ENCODE results near the gene OR51B5. TPM values are rescaled to one million over a fixed set of nuclear protein-coding genes. Genes with fewer than 3 reads are reported as not detected.
"Not testable (repeated sequence)": the region's sequence is repeated elsewhere in the genome, so short reads cannot be mapped to it uniquely, and the experiment has no call there.

OR51B5 gene
- total and polyA plus RNA-seq, 10 of the 15 experiments (the other 5 are each of a cell fraction or from before 2014, with no cell fraction given), result 0.04 to 2.1 (median 0.17) TPM; not detected in 6

GRCh38 chr11:5362017-5362625, 18.8 kb upstream of the OR51B5 start (continued):
- TF ChIP-seq CUX1 (IDR thresholded peaks at IDR 0.05; ENCODE audit: insufficient replicate concordance, low read depth, low read length) (no peak), RBBP5 (conservative IDR thresholded peaks at IDR 0.05) (no peak)

- H3K9me3 ChIP-seq (replicated peaks; ENCODE audit: control insufficient read depth, insufficient read depth, low read length); H3K27ac ChIP-seq (ENCODE audit: control insufficient read depth, insufficient read depth); H3K27me3 ChIP-seq (replicated peaks in 1 of 2; ENCODE audit: control insufficient read depth in 2 of 2, insufficient read depth in 2 of 2, low read length in 1 of 2); ATAC-seq; POLR2A ChIA-PET; H3K79me2 ChIP-seq (ENCODE audit: control insufficient read depth, insufficient read depth, low read length); SMC1A ChIA-PET (ENCODE audit: uncharacterized antibody, unreplicated experiment); CTCF ChIA-PET; H3K4me1 ChIP-seq (ENCODE audit: control insufficient read depth, insufficient read depth, low read length); DNase-seq (ENCODE audit: low read depth, low spot score); H2AFZ ChIP-seq (ENCODE audit: control insufficient read depth, low read depth, low read length); H3K4me2 ChIP-seq (ENCODE audit: control insufficient read depth, insufficient read depth); H3K9ac ChIP-seq (ENCODE audit: control insufficient read depth, insufficient read depth, low read length); intact Hi-C loops (cut with micrococcal nuclease; ENCODE audit: unreplicated experiment); BruUV-seq (replicated peaks); H3K36me3 ChIP-seq (ENCODE audit: control insufficient read depth in 2 of 2, insufficient read depth in 2 of 2, low read length in 1 of 2); RAD21 ChIA-PET (ENCODE audit: unreplicated experiment); H3K4me3 ChIP-seq; in situ Hi-C loops (cut with MboI); FAIRE-seq; H4K20me1 ChIP-seq (ENCODE audit: control insufficient read depth, insufficient read depth): not testable (repeated sequence)
- 24% methylated on average over 5 of the region's 5 CpGs for WGBS (ENCODE audit: insufficient coverage, insufficient replicate concordance, low lambda C conversion rate, missing lambda C conversion rate)
These were observed 12.7 kb upstream of the OR51B5 start for GRCh38 chr11:5356031-5356430.

Measured in GM12878 (cell line).